GM18907 (cell line): ENCODE measurements around the gene PDZD2.

ENCODE experiments used
- ATAC-seq: cut with Tn5 transposase; IDR thresholded peaks from one replicate; pipeline ENCODE4 v1.9.1; 2021; ENCODE audit warnings: mild to moderate bottlenecking, moderate library complexity; ENCODE audit not compliant: unreplicated experiment

PDZD2 gene

DNA sequence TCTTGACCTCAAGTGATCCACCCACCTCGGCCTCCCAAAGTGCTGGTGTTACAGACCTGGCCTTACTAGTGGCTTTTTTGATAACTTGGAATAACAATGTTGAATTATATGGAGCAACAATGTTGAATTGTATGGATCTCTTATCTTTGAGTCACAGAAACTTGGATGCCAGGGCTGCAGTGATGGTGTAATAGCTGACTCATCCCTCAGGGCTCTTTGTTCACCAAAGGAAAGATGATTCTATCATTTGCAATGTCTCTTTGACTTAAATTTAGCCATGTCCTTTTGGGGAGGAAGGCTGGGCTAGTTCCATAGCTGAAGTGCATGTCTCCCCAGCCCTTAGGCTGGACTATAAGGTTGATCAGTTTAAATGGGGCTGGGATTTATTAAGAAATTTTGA lies 172.3 kb downstream of the PDZD2 start:
- no peak for ATAC-seq

DNA sequence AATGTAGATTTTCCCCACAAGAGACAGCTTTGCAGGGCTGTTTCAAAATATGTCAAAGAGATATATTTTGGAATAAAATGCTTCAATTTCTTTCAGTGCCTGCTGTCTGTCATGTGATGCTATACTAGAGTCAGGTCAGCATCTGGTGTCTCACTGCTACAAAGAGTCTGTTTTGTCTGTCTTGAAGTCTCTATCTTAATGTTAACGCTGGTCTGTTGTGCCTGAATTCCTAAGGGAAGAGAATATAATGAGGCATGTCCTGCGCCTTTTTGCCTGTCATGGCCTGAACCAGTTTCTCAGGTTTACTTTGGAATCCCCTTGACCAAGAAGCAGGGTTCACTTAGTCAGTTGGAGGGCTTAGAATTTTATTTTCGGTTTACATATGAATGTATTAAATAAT lies 176.4 kb downstream of the PDZD2 start:
- ATAC-seq, result no peak

DNA sequence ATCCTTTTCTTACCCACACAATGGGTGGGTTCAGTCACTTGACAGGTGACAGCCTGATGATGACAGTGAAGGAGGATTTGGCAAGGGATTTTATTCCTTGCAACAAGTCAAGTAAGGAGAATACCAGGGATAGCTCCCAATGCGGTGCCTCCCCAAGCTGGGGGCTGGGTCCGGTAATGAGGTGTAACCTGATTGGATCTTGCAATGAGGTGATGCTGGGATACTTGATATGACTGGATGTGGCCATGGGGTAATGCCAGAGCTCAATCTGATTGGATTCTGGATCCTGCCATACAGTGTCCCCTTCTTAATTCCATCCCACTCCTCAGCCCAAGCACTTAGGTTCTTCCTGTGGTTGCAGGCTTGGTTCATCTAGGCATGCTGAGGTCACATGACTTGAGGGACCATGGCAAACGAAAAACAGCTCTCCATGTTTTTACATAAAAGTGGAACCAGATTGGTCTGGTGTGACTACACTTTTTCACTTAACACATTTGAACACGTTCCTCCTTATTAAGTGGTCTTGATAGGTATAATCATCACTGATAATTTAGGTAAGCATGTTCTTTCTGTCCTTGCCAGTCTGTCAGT lies 181.1 kb downstream of the PDZD2 start:
- no peak for ATAC-seq

GRCh38 chr5:31823472-31823871 lies 184.5 kb downstream of the PDZD2 start:
- no peak for ATAC-seq

DNA sequence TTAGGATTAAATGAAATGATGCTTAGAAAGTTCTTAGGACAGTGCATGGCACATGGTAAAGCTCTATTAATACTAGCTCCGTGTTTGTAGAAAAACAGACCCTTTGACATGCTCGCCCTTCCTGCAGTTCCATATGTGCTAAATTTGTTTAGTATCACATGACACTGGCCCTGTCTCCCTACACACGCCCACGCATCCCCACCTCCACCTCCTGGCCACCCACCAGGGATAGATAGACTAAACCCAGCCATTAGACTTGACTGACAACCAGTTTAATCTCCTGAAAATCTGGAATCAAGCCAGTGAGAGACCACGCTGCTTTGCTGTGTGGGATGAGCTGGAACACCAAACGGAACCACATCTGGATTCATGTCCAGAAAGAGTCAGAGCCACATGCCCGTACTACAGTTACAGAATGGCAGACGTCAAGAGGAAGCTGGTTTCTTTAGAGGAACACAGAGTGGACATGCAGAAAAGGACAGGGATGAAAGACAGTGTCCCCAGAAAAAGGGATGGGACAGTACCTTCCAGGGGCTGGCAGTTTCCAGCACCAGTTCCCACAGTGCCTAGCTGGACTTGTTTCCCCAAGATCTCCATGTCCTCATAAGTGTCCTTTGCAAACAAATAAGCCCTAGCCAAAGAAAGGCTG lies 186.1 kb downstream of the PDZD2 start:
- peak; percentile 13 for ATAC-seq

DNA sequence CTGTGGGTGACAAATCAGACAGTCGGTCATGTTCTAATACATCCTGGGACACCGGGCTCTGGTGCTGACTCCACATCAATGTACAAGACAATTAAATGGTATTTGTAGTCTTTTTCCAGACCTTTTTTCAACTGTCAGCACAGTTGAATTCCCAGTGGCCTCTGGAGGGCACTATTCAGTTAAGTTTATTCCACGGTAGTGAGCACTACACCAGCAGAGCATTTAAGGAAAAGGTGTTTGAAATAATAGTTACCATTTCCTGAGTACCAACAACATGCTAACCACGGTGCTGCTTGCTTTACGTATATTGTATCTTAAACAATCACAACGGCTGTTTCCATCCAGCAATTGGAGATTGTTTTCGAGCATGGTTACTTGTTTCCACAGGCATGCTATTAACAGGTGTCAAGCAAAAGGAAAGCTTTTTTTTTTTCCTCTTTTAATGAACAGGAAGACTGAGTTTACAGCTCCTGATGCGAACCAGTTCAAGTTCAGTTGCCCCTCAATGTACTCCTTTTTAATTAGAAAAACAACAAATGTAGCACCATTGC lies 186.7 kb downstream of the PDZD2 start:
- ATAC-seq, result peak; percentile 78

- no peak for ATAC-seq
Observed at GRCh38 chr5:31827867-31828266, 188.9 kb downstream of the PDZD2 start.

DNA sequence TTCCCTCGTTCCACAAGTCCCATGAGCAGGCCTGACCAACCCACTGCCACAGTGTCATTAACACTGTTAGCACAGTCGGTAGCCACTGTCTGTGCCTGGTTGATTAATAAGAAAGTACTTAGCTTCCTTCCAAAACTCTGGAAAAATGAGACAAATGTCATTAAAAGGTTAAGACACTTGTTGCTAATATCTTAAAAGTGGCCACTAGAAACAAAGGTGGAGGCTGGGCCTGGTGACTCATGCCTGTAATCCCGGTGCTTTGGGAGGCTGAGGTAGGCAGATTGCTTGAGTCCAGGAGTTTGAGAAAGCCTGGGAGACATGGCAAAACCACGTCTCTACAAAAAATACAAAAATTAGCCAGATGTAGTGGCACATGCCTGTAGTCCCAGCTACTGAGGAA lies 194.0 kb downstream of the PDZD2 start:
- ATAC-seq, result no peak

DNA sequence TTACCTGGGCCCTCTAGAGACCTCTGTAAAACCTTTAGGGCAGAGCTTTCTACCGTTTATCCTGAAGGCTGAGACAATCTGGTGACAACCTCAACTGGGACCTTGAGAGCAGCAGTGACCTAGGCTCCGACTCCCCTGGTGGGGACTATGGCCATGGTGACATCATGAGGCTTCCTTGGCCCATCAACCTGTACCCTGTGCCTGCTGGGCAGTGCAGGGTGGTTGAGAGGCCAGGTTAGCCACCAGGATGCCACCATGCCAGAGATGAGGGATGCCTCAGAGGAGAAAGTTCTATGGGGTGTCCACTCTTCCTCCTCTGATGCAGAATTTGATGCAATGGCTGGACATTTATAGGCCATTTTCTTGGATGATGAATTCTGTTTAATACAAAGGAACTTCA lies 194.8 kb downstream of the PDZD2 start:
- no peak for ATAC-seq

- no peak for ATAC-seq
Observed at GRCh38 chr5:31844622-31845345, 205.9 kb downstream of the PDZD2 start.

DNA sequence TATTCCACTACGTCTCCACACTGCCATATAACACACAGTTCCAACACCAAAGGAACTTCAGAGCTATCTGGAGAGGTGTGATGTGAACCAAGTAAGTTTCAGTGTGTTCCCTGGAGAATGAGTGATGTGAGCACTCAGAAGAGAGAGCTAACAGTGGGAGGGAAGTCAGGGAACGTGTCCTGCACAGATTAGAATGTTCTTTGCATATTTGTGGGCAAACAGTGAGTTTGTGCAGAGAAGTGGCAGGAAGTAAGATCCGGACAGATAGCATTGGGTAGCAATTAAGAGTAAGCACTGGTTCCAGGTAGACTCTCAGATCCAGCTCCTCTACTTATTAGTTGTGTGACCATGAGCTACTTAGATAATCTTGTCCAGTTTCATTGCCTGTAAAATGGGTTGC lies 206.4 kb downstream of the PDZD2 start:
- ATAC-seq, result no peak

- ATAC-seq, result no peak
Observed at GRCh38 chr5:31846934-31847333, 208.0 kb downstream of the PDZD2 start.

DNA sequence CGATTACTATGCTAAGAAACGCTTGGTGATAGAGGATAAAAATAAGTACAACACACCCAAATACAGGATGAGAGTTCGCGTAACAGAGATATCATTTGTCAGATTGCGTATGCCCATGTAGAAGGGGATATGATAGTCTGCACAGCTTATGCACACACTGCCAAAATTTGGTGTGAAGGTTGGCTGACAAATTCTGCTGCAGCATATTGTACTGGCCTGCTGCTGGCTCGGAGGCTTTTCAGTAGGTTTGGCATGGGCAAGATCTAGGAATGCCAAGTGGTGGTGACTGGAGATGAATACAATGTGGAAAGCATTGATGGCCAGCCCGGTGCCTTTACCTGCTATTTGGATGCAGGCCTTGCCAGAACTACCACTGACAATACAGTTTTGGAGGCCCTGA lies 208.4 kb downstream of the PDZD2 start:
- ATAC-seq, result no peak

DNA sequence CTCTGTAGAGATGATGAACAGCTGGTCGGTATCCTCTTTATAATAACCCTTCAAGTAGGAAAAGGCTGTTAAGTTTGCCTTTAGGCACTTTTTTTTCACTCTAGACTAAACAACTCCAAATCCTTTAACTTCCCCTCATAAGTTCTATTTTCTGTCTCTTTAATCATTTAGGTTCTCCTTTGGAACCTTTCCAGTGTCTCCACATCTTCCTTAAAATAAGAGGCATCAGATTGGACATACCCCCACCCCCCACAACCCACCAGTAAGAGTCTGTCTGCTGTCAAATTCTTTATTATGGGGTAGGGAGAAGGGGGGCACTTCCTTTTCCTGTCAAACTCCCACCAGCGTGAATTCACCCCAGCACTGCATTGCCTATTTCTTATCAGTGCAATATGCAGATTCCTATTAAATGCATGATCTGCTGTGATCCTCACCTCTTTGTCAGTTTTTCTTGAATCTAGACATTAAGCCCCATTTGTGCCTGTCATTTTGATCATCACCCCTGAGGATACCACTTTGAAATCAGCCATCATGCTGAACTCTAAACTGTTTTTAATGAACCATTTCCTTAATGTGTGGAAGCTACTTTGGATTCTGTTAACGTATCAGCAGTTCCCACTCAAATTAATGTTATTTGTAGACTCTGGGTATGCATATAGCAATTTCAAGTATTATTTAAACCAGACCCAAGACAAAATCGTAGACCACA lies 212.2 kb downstream of the PDZD2 start:
- ATAC-seq, result no peak

- ATAC-seq, result no peak
Observed at GRCh38 chr5:31853398-31854135, 214.6 kb downstream of the PDZD2 start.

- ATAC-seq, result no peak
Observed at GRCh38 chr5:31854181-31855133, 215.5 kb downstream of the PDZD2 start.

DNA sequence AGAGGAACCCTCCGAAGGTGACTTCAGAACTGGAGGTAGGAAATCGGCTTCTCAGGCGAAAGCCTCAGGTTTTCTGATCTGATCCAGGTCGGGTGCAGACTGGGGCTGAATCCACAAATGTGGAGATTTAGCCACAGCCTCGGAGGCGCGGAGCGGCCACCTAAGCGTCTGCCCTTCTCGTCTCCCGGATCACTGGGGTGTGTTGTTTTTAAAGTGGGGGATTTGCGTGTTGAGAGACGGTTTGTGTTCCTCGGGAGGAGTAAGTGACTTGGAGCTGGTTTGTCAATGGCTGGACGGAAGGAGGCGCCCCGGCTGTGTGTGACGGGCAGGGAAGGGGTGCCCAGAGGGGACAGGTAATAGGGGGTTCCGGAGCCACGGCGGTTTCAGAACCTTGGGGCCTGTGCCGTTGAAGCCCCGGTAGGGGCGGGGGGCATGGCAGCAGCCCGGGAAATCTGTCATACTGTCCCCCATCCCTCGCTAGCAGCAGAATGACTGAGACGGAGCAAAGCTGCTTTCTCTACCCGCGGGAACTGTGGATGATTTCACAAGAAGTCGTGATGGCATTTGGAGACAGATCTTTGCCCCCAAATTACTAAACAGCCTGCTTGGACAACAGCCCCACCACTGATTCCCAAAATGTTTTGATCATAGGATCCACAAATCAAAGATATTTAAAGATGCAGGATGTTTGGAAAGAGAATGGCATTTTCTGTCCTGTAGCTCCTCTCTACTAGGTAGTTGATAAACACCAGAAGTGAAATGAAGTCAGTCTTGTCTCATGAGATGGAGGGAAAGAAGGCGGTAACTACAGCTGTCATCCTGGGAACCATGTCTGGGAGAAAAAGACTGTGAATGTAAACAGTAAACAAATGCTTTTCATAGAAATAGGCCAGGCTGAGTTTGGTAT lies 216.5 kb downstream of the PDZD2 start:
- no peak for ATAC-seq

GRCh38 chr5:31859096-31859495 lies 220.2 kb downstream of the PDZD2 start:
- ATAC-seq, result no peak

- no peak for ATAC-seq
Observed at GRCh38 chr5:31860278-31860677, 221.3 kb downstream of the PDZD2 start.
